ENCODE results near the gene LRRC66. TPM values are rescaled to one million over a fixed set of nuclear protein-coding genes. Genes with fewer than 3 reads are reported as not detected.

Gene LRRC66
- total and polyA plus RNA-seq, 2 of the 8 experiments (the other 6 are each of a cell fraction or from before 2014, with no cell fraction given), result 0.05 to 0.11 TPM

GRCh38 chr4:52006887-52007286 lies 13.3 kb downstream of the LRRC66 start:
- DNase-seq (ENCODE audit: low read depth in 1 of 2, low spot score in 2 of 2), result no peak
- H3K56ac ChIP-seq (replicated peaks; ENCODE audit: insufficient read length, low read depth, low read length), result no peak overlapping the region
- H3K9ac ChIP-seq (replicated peaks in 1 of 4; ENCODE audit: extremely low read depth in 1 of 4, low read depth in 3 of 4, low read length in 3 of 4), result no peak overlapping the region
- no peak overlapping the region for H2BK120ac ChIP-seq (replicated peaks; ENCODE audit: low read depth, low read length)
- H3K23ac ChIP-seq (ENCODE audit: insufficient read length), result no peak overlapping the region
- no peaks in the 10 kb centered on the region for H3K23me2 ChIP-seq (ENCODE audit: low read depth, low read length)
- no peaks in the 10 kb centered on the region for H3K79me2 ChIP-seq (ENCODE audit: control insufficient read depth in 1 of 2, insufficient read depth in 2 of 2, low read length in 2 of 2)
- no peak overlapping the region for H2BK12ac ChIP-seq (ENCODE audit: low read depth, low read length)
- H2BK15ac ChIP-seq (ENCODE audit: low read length), result no peak overlapping the region
- no peaks in the 10 kb centered on the region for H3K79me1 ChIP-seq (ENCODE audit: low read depth, low read length)
- H3K14ac ChIP-seq (ENCODE audit: insufficient read length), result no peak overlapping the region
- no peaks in the 10 kb centered on the region for H3K27me3 ChIP-seq (replicated peaks in 1 of 4; ENCODE audit: control insufficient read depth in 3 of 4, extremely low read depth in 1 of 4, insufficient read depth in 3 of 4, low read length in 3 of 4)
- H2AFZ ChIP-seq (ENCODE audit: low read length), result no peak overlapping the region; the same call in 1 of the 2 replicates
- no peak overlapping the region for H3K4me2 ChIP-seq (ENCODE audit: insufficient read depth in 1 of 2, low read depth in 2 of 2, low read length in 2 of 2)
- no peak for FAIRE-seq
- H4K5ac ChIP-seq (ENCODE audit: insufficient read length, low read depth, low read length), result no peak overlapping the region
- peaks cover 0 to 1% (median 0%) of the 10 kb centered on the region in 4 experiments; a peak in 1 of 7 replicates for H3K4me1 ChIP-seq (replicated peaks in 1 of 4; ENCODE audit: control insufficient read depth in 3 of 4, insufficient read depth in 4 of 4, low read length in 3 of 4)
- WGBS, 2 experiments (ENCODE audit: extremely low coverage in 1 of 2, insufficient coverage in 1 of 2, insufficient read length in 1 of 2, insufficient replicate concordance in 2 of 2, low coverage in 1 of 2, low lambda C conversion rate in 2 of 2, missing lambda C conversion rate in 1 of 2), result 88% methylated on average over 4 of the region's 4 CpGs; no CpG with 5 or more reads in 1 of the 2 experiments
- H3K36me3 ChIP-seq (ENCODE audit: control insufficient read depth in 2 of 4, insufficient read depth in 4 of 4, low read length in 3 of 4), result no peaks in the 10 kb centered on the region
- no peak overlapping the region for H3K4me3 ChIP-seq (ENCODE audit: extremely low read depth in 1 of 4, insufficient read depth in 2 of 4, low read depth in 3 of 4, low read length in 4 of 4)
- H2BK5ac ChIP-seq (ENCODE audit: low read depth, low read length), result no peak overlapping the region
- no peak for TF ChIP-seq BRCA1 (IDR thresholded peaks at IDR 0.05; ENCODE audit: low read depth, low read length)
- TF ChIP-seq EP300 (IDR thresholded peaks at IDR 0.05; ENCODE audit: borderline replicate concordance in 1 of 2, low read depth in 2 of 2, low read length in 2 of 2), result no peak
- TF ChIP-seq RFX5 (IDR thresholded peaks at IDR 0.05; ENCODE audit: borderline replicate concordance, low read depth, low read length), result no peak
- TF ChIP-seq CHD2 (IDR thresholded peaks at IDR 0.05; ENCODE audit: low read length), result no peak
- no peak for TF ChIP-seq JUN (IDR thresholded peaks at IDR 0.05; ENCODE audit: low read depth, low read length)
- TF ChIP-seq EGR1 (IDR thresholded peaks at IDR 0.05; ENCODE audit: borderline replicate concordance, low read depth, low read length), result no peak
- TF ChIP-seq SRF (IDR thresholded peaks at IDR 0.05; ENCODE audit: low read depth, low read length), result no peak
- TF ChIP-seq RBBP5 (IDR thresholded peaks at IDR 0.05; ENCODE audit: borderline replicate concordance, low read depth, low read length), result no peak
- no peak for TF ChIP-seq MAX (IDR thresholded peaks at IDR 0.05)
- TF ChIP-seq TBP (IDR thresholded peaks at IDR 0.05; ENCODE audit: low read depth, low read length), result no peak
- TF ChIP-seq SAP30 (IDR thresholded peaks at IDR 0.05; ENCODE audit: insufficient read depth, insufficient replicate concordance, low read length), result no peak
- no peak for TF ChIP-seq POLR2AphosphoS5 (IDR thresholded peaks at IDR 0.05; ENCODE audit: low read depth, low read length)
- no peak overlapping the region for H3K18ac ChIP-seq (ENCODE audit: extremely low read depth, low read length)
- ChIA-PET CTCF (ENCODE audit: partially characterized antibody) (no interaction called here), POLR2A (ENCODE audit: partially characterized antibody) (no interaction called here)
- H4K20me1 ChIP-seq (replicated peaks in 1 of 2; ENCODE audit: control insufficient read depth in 1 of 2, insufficient read depth in 2 of 2, low read length in 2 of 2), result no peaks in the 10 kb centered on the region
- H3K9me3 ChIP-seq (ENCODE audit: insufficient read depth in 2 of 2, low read depth in 1 of 2, low read length in 1 of 2), result no peaks in the 10 kb centered on the region
- no peak overlapping the region for H4K91ac ChIP-seq (replicated peaks; ENCODE audit: insufficient read length, low read length)
- H2AK5ac ChIP-seq (ENCODE audit: low read depth, low read length), result no peak overlapping the region
- H4K8ac ChIP-seq (ENCODE audit: extremely low read depth, insufficient read depth, low read length), result no peak overlapping the region
- H2BK20ac ChIP-seq (ENCODE audit: low read length), result no peak overlapping the region
- H3K4ac ChIP-seq (replicated peaks; ENCODE audit: insufficient read length, low read depth, low read length), result no peak overlapping the region
- H3K27ac ChIP-seq (ENCODE audit: low read depth, low read length), result no peak overlapping the region
